Endothelial cell of umbilical vein (primary cell): ENCODE results near the gene CENPI. TPM values are rescaled to one million over a fixed set of nuclear protein-coding genes. Genes with fewer than 3 reads are reported as not detected.

Experiments used
- BruUV-seq: library from RNA; stranded (reverse); fragments of 400-500 nt; replicated peaks from 2 replicates; lab custom pipeline; 2021; lab: Mats Ljungman, UMichigan
- CTCF ChIA-PET: fragments of 300-600, 350-600 bp; sonication (Branson Sonifier 250); formaldehyde crosslinking; loops from one replicate; lab custom pipeline; 2021; ENCODE audit warnings: antibody characterized with exemption, inconsistent platforms; lab: Charles Lee
- POLR2A ChIA-PET: fragments of 300-600, 350-600 bp; sonication (Branson Sonifier 250); formaldehyde crosslinking; loops from one replicate; lab custom pipeline; 2021; ENCODE audit warnings: antibody characterized with exemption, inconsistent platforms; lab: Charles Lee
- DNase-seq: peaks from one replicate; pipeline ENCODE4 v3.0.0-alpha.2; 2011; ENCODE audit warnings: low read depth, low spot score
- FAIRE-seq: peaks from 2 replicates; lab custom pipeline; 2011; peaks lifted over from hg19 to GRCh38; lab: Jason Lieb, UNC
- H2AFZ ChIP-seq: 2 replicates; pipeline ENCODE4 v1.6.0; 2012; ENCODE audit warnings: low read depth, low read length, control low read depth, inconsistent platforms
- H3K27ac ChIP-seq: 2 replicates; pipeline ENCODE4 v1.5.1; 2011; ENCODE audit warnings: low read depth, mild to moderate bottlenecking, control low read depth, low read length, moderate library complexity; ENCODE audit not compliant: insufficient read depth
- H3K27me3 ChIP-seq, 2 experiments: 2 replicates each; pipeline versions ENCODE4 v1.6.0 to v1.6.1; 2011; ENCODE audit warnings: low read length in 2 of 2, mixed read lengths in 1 of 2; ENCODE audit not compliant: control insufficient read depth in 2 of 2, insufficient read depth in 2 of 2
- H3K36me3 ChIP-seq, 2 experiments: 2 replicates in 1 of 2; 3 replicates in 1 of 2; pipeline ENCODE4 v1.5.1; 2011; ENCODE audit warnings: low read length in 2 of 2, mild to moderate bottlenecking in 1 of 2, moderate library complexity in 1 of 2; ENCODE audit not compliant: control insufficient read depth in 2 of 2, insufficient read depth in 2 of 2; ENCODE audit errors: extremely low read depth in 1 of 2
- H3K4me1 ChIP-seq: 3 replicates; pipeline ENCODE4 v1.5.1; 2011; ENCODE audit warnings: mild to moderate bottlenecking, low read length; ENCODE audit not compliant: control insufficient read depth, insufficient read depth; ENCODE audit errors: extremely low read depth
- H3K4me2 ChIP-seq: 2 replicates; pipeline ENCODE4 v1.6.1; 2011; ENCODE audit warnings: low read length, control low read depth, mixed read lengths; ENCODE audit not compliant: insufficient read depth
- H3K4me3 ChIP-seq, 3 experiments: fragments of 200-600 bp in 1 of 3; sonication (generic), shearing (Covaris generic) in 1 of 3; replicated peaks in 1 of 3; 2 replicates each; pipeline ENCODE4 v1.5.1; 2011 to 2016; ENCODE audit warnings: control low read depth in 3 of 3, low read length in 3 of 3, mild to moderate bottlenecking in 2 of 3, inconsistent platforms in 1 of 3, low read depth in 1 of 3, moderate library complexity in 1 of 3; ENCODE audit not compliant: insufficient read depth in 1 of 3
- H3K79me2 ChIP-seq: 2 replicates; pipeline ENCODE4 v1.6.0; 2012; ENCODE audit warnings: low read length, inconsistent platforms; ENCODE audit not compliant: control insufficient read depth, insufficient read depth
- H3K9ac ChIP-seq: replicated peaks from 2 replicates; pipeline ENCODE3; 2011; ENCODE audit warnings: low read length, control low read depth; ENCODE audit not compliant: insufficient read depth; ENCODE audit errors: extremely low read depth
- H3K9me1 ChIP-seq: replicated peaks from 3 replicates; pipeline ENCODE4 v1.6.0; 2011; ENCODE audit warnings: mild to moderate bottlenecking, low read length; ENCODE audit not compliant: control insufficient read depth, insufficient read depth; ENCODE audit errors: extremely low read depth
- H3K9me3 ChIP-seq: replicated peaks from 2 replicates; pipeline ENCODE4 v1.5.1; 2012; ENCODE audit warnings: low read length, inconsistent platforms; ENCODE audit not compliant: control insufficient read depth, insufficient read depth
- H4K20me1 ChIP-seq: replicated peaks from 2 replicates; pipeline ENCODE3; 2011; ENCODE audit warnings: mild to moderate bottlenecking, low read length; ENCODE audit not compliant: control insufficient read depth, insufficient read depth; ENCODE audit errors: extremely low read depth
- CTCF ChIP-seq, 2 donors: IDR thresholded peaks; 1 replicate in 1 of 2; 2 replicates in 1 of 2; pipeline ENCODE4 v1.5.1; 2011; ENCODE audit warnings: low read length in 2 of 2, mild to moderate bottlenecking in 2 of 2, moderate library complexity in 2 of 2, control low read depth in 1 of 2, inconsistent platforms in 1 of 2, low read depth in 1 of 2; ENCODE audit not compliant: insufficient read depth in 1 of 2; ENCODE audit errors: extremely low read depth in 1 of 2
- EZH2 ChIP-seq: IDR thresholded peaks from 2 replicates; pipeline ENCODE4 v1.6.1; 2012; ENCODE audit warnings: borderline replicate concordance, low read depth, mild to moderate bottlenecking, moderate library complexity, low read length, inconsistent platforms; ENCODE audit not compliant: severe bottlenecking
- FOS ChIP-seq: IDR thresholded peaks from 2 replicates; pipeline ENCODE4 v1.6.1; 2011; ENCODE audit warnings: mild to moderate bottlenecking, low read length, moderate library complexity, borderline replicate concordance; ENCODE audit not compliant: insufficient read depth
- GATA2 ChIP-seq: IDR thresholded peaks from 2 replicates; pipeline ENCODE4 v1.7.0; 2011; ENCODE audit warnings: low read depth, mild to moderate bottlenecking, moderate library complexity, mixed read lengths, low read length; ENCODE audit not compliant: insufficient read length, insufficient read depth
- JUN ChIP-seq: IDR thresholded peaks from 2 replicates; pipeline ENCODE4 v1.6.1; 2011; ENCODE audit warnings: borderline replicate concordance, low read depth; ENCODE audit not compliant: insufficient read length, insufficient read depth
- MAX ChIP-seq: IDR thresholded peaks from 2 replicates; pipeline ENCODE4 v1.6.1; 2011; ENCODE audit not compliant: insufficient read depth, insufficient read length
- MYC ChIP-seq: IDR thresholded peaks from one replicate; pipeline ENCODE4 v1.6.1; 2011; ENCODE audit warnings: mild to moderate bottlenecking, low read depth, low read length
- POLR2A ChIP-seq: IDR thresholded peaks from 2 replicates; pipeline ENCODE4 v1.6.1; 2012; ENCODE audit warnings: low read depth, mild to moderate bottlenecking, control low read depth, low read length
- POLR2AphosphoS5 ChIP-seq: IDR thresholded peaks from 2 replicates; pipeline ENCODE4 v1.6.1; 2012; ENCODE audit warnings: low read depth, mild to moderate bottlenecking, control low read depth, low read length, moderate library complexity; ENCODE audit not compliant: insufficient read depth
- dilution Hi-C: fragments of 300-500 bp; cut with MboI; formaldehyde crosslinking; loops from one replicate; pipeline ENCODE4 v1.15.0; 2019; ENCODE audit warnings: low sequenced_read_pairs; ENCODE audit not compliant: extremely low pct_ligation_motif_present
- intact Hi-C: fragments of 100-400 bp; cut with micrococcal nuclease; formaldehyde crosslinking; loops from one replicate; pipeline ENCODE4 v1.10.0; 2022
- polyA plus RNA-seq, 4 experiments: library from polyadenylated mRNA; depleted of rRNA in 3 of 4; stranded (reverse) in 3 of 4; unstranded in 1 of 4; fragments of >200 nt; gene quantifications; 2 replicates each; pipeline versions ENCODE4 v1.2.1 to v1.2.3, GENCODE V29; 2011 to 2012; ENCODE audit warnings: missing spikeins in 1 of 4
- total RNA-seq: library from RNA; stranded (reverse); gene quantifications from 2 replicates; pipeline ENCODE4 v1.2.3, GENCODE V29; 2021

The CENPI gene
- total and polyA plus RNA-seq, 2 donors (not counting 3 experiments of a cell fraction or from before 2014, with no cell fraction given), result 7.7 to 28.9 TPM

DNA sequence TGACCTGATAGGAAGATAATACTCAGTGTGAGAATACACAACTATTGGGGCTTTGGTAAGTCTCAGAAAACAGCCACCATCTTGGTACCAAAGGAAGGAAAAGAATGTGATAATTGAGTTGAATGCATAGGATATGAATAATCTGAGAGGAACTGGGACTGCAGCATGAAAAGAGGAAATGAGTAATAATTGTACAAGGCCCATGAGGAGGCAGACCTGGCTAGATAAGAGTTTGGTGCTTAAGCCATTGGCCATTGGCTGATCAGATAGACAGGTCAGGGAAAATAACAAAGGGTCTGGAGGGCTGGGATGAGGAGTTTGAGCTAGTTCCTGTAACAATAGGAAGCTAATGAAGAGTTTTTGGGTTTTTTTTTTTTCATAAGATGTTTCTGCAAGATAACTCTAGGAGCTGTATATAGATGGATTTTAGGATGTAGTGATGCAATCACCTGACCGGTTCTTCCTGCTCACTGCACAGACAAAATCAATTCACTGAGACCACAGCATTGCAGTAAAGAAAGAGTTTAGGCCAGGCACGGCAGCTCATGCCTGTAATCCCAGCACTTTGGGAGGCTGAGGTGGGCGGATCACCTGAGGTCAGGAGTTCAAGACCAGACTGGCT lies 40.8 kb upstream of the CENPI start:
- H3K79me2 ChIP-seq, result no peaks in the 10 kb centered on the region
- POLR2A ChIA-PET, result no interaction called here
- H3K4me1 ChIP-seq, result peaks cover 11% of the 10 kb centered on the region
- BruUV-seq, result no TSS peak
- FAIRE-seq (peak; percentile 99), DNase-seq (peak; percentile 88)
- H3K27me3 ChIP-seq, result no peaks in the 10 kb centered on the region
- peak overlapping the region; percentile 45 for H3K9ac ChIP-seq
- dilution Hi-C loops, result no loop called here
- no peaks in the 10 kb centered on the region for H3K9me1 ChIP-seq
- intact Hi-C loops, result loop anchor here (1.0 to 10.0 kb wide), 2 partner anchors 41 to 228 kb away; partner anchors contain the start of gene CENPI
- H3K9me3 ChIP-seq, result no peaks in the 10 kb centered on the region
- H3K4me2 ChIP-seq, result peak overlapping the region; percentile 54
- peak overlapping the region; percentile 89 for H3K27ac ChIP-seq
- H3K36me3 ChIP-seq, result no peaks in the 10 kb centered on the region
- H2AFZ ChIP-seq, result no peak overlapping the region
- H3K4me3 ChIP-seq, result no peak overlapping the region
- no peaks in the 10 kb centered on the region for H4K20me1 ChIP-seq
- CTCF ChIA-PET, result interaction anchor here (1.0 to 1.1 kb wide), 2 partner anchors 9 to 40 kb away, joined by 3 to 4 read pairs; partner anchors contain the start of gene CENPI
- TF ChIP-seq JUN (peak; percentile 87), CTCF (IDR thresholded peaks at IDR 0.05; ENCODE audit: extremely low read depth in 1 of 2, insufficient read depth in 1 of 2, low read depth in 1 of 2, low read length in 2 of 2) (no peak), FOS (peak; percentile 83), MYC (no peak), GATA2 (peak; percentile 95), POLR2AphosphoS5 (peak; percentile 46), MAX (no peak), EZH2 (no peak), POLR2A (no peak)
